ENCODE results near the gene DENND4C.
"Not testable (repeated sequence)": the region's sequence is repeated elsewhere in the genome, so short reads cannot be mapped to it uniquely, and the experiment has no call there.

The DENND4C gene

DNA sequence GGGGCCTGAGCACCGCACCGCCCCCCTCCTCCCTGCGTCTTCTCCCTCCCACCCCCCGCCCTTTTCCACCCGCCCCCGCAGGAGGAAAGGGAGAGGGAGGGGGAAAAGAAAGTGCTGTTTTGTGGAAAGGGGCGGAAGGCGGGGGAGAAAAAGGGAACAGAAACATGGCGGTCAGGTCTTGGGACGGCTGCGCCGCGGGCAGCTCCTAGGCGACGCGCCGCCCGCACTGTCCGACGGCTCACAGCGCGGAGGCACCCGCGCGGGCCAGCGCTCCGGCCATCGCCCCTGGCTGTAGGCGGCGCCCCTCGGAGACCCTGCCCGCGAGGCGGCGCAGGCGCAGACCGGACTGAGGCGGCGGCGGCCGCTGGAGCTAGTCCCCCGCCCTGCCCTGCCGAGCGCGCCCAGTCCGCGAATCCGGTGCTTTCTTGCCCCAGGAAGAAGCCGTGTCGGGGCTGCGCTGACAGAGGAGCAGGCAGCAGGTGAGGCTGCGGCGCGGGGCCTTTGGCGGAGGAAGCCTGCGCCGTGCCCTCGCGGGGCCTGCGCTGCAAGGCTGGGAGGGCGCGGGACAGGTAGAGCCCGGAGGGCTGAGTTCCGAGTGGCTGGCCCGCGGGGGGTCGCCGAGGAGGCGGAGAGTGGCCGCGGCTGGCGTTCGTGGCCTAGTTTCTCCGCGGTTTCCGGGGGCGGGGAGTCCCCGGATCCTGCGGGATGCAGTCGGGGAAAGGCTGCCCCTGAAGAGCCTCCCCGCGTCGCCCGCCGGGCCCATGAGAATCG, at the start of gene DENND4C:
TSS of gene DENND4C (plus strand) at position 339 of the 771 bp plus-strand sequence. CDS start 45,482 bp downstream, outside the sequence.
- peak; percentile 65 for DNase-seq (ENCODE audit: low read depth)

DNA sequence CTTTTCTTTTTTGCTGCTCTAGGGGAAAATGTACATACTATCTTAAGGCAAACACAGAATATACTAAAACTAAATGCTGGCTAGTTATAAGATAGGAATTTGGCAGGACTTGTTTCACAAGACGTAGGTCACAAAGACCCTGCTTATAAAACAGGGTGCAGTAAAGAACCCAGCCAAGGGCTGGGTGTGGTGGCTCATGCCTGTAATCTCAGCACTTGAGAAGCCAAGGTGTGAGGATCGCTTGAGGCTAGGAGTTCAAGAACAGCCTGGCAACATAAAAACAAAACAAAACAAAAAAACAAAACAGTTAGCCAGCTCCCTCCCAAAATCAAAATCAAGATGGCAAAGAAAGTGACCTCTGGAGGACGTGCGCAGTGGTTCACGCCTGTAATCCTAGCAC, 49.5 kb upstream of the DENND4C start:
- no peak for DNase-seq (ENCODE audit: low read depth)

DNA sequence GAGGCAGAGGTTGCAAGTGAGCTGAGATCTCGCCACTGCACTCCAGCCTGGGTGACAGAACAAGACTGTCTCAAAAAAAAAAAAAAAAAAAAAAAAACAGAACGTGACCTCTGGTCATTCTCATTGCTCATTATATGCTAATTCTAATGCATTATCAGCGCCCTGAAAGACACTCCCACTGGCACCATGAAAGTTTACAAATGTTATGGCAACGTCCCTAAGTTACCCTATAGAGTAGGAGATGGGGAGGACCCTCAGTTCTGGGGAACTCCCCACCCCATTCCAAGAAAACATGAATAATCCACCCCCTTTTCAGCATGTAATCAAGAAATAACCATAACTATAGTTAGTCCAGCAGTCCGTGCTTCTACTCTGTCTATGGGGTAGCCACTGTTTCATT, 48.9 kb upstream of the DENND4C start:
- DNase-seq (ENCODE audit: low read depth) = no peak

DNA sequence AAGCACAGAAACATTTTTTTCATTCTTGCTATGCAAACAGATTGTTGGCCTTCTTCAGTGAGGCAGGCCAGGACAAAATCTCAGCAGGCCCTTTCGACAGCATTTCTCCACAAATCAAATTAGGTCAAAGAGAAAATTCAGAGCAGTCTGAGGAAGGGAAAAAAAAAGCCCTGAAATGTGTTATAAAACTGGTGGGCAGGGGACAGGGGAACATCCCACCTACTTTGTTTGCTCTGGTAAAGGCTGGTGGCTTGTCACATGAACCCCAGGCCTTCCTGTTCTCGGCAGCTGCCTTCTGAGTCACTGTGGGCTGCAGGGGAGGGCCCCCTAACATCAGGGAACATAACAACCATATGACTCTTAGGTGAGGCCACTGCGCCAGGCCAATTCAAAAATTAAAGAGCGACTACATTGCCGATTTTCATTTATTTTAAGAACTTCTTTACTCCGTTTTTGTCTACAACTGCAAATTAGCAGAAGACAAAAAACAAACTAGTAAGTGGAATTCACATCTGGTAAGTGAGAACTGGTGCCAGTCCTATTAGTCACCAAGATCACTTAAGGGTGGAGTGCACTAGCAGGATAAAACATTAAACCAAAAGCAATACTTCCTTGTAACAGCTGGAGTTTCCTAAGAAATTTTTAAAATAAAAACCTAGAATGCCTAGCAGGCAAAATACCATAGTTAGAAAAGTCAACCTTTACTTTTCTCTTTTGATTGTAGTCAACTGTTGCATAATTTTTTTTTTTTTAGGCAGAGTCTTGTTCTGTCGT, 46.2 kb upstream of the DENND4C start:
- no peak for DNase-seq (ENCODE audit: low read depth)

- no peak for DNase-seq (ENCODE audit: low read depth)
Observed at GRCh38 chr9:19185191-19185590, 45.3 kb upstream of the DENND4C start.

- DNase-seq (ENCODE audit: low read depth) = no peak
Observed at GRCh38 chr9:19186232-19186631, 44.3 kb upstream of the DENND4C start.

DNA sequence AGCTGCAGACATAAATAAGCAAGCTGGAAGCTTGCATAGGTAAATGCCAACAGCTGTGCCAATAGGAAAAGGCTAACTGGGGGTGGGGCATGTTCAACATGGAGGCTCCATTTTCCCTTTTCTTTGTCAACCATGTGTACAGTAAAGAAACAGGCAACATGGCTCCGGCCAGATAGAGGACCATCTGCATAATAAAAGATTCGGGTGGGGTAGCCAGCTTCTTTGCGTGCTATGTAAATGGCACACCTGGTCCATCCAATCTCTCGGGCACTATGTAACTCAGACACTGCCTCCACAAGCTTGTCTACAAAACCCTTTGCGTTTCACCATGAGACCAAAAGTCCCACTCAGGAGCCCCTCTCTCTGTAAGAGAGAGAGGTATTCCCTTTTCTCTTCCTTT, 41.7 kb upstream of the DENND4C start:
- DNase-seq (ENCODE audit: low read depth) = no peak

DNA sequence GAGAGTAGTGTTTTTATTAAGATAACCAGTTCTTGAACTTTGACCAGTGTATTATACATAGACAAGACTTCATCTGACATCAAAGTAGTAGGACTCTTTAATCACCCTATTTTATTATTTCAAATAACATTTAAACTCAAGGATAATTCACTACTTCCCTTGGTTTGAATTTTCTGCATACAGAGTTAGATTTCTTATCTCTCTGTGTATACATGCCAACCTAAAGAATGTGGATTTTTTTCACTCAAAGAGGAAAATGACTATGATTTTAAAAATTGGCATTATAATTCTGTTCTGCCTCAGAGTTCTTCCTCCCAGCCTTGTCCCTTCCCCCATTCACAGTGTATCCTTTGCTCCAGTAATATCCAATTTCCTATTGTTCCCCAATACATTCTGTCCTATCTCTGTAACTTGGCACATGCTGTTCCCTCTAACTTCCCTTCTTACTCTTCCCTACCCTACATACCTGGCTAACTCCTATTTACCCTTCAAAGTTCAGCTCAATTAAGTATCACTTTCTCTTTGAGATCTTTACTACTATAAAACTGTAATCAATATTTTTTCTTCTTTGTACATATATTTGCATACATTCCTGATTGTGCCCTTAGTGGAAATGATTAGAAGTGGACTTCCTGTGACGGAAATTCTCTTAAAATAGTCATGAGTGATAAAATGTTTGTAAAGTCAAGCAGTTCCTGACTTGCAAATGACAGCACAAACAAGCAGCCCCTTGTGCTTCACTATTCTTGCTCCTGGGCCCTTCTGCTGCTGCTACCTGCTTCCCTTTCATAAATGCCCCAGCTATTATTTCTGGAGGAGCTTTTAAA, 38.1 kb upstream of the DENND4C start:
- DNase-seq (ENCODE audit: low read depth) = no peak

- no peak for DNase-seq (ENCODE audit: low read depth)
Observed at GRCh38 chr9:19193029-19193324, 37.5 kb upstream of the DENND4C start.

GRCh38 chr9:19193358-19193973, 37.0 kb upstream of the DENND4C start:
- not testable (repeated sequence) for DNase-seq (ENCODE audit: low read depth)

DNA sequence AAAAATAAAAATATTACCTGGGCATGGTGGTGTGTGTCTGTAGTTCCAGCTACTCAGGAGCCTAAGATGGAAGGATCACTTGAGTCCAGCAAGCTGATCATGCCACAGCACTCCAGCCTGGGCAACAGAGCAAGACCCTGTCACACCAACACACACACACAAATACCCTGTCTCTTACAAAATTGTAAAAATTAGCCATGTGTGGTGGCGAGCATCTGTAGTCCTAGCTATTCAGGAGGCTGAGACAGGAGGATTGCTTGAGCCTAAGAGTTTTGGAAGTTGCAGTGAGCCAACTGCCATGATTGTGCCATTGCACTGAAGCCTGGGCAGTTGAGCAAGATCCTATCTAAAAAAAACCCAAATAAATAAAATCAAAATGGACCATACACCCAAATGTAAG, 32.1 kb upstream of the DENND4C start:
- DNase-seq (ENCODE audit: low read depth) = no peak

- no peak for DNase-seq (ENCODE audit: low read depth)
Observed at GRCh38 chr9:19199012-19199411, 31.5 kb upstream of the DENND4C start.

- no peak for DNase-seq (ENCODE audit: low read depth)
Observed at GRCh38 chr9:19200229-19200628, 30.3 kb upstream of the DENND4C start.

- no peak for DNase-seq (ENCODE audit: low read depth)
Observed at GRCh38 chr9:19201899-19202891, 28.3 kb upstream of the DENND4C start.

- no peak for DNase-seq (ENCODE audit: low read depth)
Observed at GRCh38 chr9:19203058-19203457, 27.4 kb upstream of the DENND4C start.

DNA sequence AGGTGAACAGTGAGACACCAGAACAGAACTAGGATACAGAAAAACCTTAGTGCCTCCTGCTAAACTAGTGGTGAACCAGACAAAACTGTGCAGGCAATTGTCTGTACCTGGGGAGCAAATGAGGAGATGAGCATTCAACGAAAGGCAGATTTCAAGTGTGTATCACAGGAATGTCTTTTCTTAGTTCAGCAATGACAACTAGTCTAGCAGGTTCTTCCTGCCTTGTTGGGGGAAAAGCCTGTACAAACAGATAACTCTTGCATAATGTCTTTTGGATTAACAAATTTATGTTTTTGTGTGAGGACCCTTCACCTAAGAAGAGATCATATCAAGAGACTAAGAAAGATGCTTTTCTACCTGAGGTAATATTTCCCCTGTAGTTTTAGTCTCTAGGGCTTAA, 21.8 kb upstream of the DENND4C start:
- no peak for DNase-seq (ENCODE audit: low read depth)

DNA sequence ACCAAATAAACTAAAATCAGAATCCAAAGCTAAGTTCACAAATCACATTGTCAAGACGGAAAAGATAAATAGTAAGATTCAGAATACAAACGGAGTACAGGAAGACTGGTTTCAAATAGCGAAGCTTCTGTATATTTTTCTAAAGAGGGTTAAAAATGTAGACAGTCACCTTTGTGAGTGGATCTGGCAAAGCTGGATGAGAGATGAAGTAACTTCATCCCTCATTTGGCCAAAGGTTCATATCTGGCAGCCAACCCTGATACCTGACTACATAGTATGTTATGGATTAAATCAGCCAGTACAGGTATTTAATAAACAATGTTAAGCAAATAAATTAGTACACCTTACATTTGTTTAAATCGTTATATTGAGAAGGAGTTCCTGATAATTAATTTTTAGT, 21.3 kb upstream of the DENND4C start:
- DNase-seq (ENCODE audit: low read depth) = no peak

DNA sequence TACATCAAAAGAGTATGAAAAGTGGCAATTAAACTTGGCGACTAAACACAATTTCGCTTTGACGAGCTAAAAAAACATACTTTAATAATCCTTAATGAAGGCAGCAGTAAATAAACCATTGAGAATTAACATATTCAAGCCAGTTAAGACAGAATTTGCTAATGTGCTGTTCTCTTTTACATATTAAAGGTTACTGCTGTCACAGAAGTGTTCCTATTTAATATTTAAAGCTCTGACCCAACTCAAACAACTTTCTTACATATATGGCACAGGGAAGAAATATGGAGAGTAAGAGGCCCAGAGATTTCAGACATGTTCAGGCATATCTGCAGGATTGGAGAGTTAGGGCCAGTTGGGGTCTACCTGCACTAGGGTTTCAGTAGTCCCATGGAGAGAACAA, 16.7 kb upstream of the DENND4C start:
- DNase-seq (ENCODE audit: low read depth) = no peak

- DNase-seq (ENCODE audit: low read depth) = no peak
Observed at GRCh38 chr9:19216466-19216865, 14.0 kb upstream of the DENND4C start.

DNA sequence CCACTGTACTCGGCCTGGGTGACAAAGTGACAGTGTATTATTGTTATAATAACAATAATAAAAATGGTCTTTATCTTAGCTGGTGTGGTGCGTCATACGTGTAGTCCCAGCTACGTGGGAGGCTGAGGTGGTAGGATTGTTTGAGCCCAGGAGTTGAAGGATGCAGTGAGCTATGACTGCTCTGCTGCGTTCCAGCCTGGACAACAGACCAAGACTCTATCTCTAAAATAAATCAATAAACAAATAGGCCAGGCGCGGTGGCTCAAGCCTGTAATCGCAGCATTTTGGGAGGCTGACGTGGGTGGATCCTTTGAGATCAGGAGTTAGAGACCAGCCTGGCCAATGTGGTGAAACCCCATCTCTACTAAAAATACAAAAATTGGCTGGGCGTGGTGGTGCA, 9.2 kb upstream of the DENND4C start:
- no peak for DNase-seq (ENCODE audit: low read depth)

DNA sequence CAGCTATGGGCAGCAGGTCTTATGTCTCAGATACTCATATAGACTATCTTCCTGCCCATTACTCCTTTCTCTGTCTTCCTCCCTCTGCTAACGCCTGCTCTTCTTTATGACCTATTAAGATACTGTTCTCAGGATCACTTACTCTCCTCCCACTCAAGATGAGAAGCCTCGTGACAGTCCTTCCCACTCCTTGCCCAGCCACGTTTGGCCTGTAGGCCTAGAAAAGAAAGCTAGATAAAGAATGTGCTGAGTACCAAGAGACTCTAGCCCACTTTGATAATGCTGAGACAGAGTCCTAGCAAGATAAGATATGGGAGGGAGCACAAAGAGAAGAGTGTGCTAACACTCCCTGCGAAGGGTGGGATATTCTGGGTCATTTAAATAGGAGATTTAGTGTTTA, 6.8 kb upstream of the DENND4C start:
- no peak for DNase-seq (ENCODE audit: low read depth)

All from CMK (cell line).